ENCODE measurements around the gene LMO4. TPM values are rescaled to one million over a fixed set of nuclear protein-coding genes. Genes with fewer than 3 reads are reported as not detected.

LMO4 gene
- total RNA-seq, 1 experiment from 2014 or later: 88.9 TPM

DNA sequence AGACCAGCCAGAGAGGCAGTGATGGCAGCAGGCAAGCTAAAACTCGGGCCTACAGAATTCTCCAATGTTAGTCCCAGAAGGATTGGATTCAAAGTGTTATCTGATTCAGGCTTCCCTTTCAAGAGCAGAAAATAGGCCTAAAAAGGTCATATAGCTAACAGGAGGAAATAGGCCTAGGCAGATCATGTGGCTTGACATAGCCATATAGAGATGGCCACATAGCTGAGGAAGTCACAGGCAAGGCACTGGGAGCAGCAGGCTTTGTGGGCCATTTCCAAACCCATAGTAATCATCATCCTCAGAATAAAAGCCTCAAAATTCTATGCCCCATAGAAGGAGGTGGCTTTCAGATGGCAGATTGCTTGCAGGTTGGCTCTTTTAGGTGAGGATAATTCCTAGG, 29.0 kb upstream of the LMO4 start (continued):
- TF ChIP-seq RELA (CRISPR knock-in tag; IDR thresholded peaks at IDR 0.05; ENCODE audit: borderline replicate concordance): no peak
- TF ChIP-seq, protein P1, sequence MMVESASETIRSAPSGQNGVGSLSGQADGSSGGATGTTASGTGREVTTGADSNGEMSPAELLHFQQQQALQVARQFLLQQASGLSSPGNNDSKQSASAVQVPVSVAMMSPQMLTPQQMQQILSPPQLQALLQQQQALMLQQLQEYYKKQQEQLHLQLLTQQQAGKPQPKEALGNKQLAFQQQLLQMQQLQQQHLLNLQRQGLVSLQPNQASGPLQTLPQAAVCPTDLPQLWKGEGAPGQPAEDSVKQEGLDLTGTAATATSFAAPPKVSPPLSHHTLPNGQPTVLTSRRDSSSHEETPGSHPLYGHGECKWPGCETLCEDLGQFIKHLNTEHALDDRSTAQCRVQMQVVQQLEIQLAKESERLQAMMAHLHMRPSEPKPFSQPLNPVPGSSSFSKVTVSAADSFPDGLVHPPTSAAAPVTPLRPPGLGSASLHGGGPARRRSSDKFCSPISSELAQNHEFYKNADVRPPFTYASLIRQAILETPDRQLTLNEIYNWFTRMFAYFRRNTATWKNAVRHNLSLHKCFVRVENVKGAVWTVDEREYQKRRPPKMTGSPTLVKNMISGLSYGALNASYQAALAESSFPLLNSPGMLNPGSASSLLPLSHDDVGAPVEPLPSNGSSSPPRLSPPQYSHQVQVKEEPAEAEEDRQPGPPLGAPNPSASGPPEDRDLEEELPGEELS (CRISPR knock-in tag; IDR thresholded peaks at IDR 0.05): no peak
- TF ChIP-seq ZNF671 (CRISPR knock-in tag; IDR thresholded peaks at IDR 0.05): no peak
- TF ChIP-seq, protein P2, sequence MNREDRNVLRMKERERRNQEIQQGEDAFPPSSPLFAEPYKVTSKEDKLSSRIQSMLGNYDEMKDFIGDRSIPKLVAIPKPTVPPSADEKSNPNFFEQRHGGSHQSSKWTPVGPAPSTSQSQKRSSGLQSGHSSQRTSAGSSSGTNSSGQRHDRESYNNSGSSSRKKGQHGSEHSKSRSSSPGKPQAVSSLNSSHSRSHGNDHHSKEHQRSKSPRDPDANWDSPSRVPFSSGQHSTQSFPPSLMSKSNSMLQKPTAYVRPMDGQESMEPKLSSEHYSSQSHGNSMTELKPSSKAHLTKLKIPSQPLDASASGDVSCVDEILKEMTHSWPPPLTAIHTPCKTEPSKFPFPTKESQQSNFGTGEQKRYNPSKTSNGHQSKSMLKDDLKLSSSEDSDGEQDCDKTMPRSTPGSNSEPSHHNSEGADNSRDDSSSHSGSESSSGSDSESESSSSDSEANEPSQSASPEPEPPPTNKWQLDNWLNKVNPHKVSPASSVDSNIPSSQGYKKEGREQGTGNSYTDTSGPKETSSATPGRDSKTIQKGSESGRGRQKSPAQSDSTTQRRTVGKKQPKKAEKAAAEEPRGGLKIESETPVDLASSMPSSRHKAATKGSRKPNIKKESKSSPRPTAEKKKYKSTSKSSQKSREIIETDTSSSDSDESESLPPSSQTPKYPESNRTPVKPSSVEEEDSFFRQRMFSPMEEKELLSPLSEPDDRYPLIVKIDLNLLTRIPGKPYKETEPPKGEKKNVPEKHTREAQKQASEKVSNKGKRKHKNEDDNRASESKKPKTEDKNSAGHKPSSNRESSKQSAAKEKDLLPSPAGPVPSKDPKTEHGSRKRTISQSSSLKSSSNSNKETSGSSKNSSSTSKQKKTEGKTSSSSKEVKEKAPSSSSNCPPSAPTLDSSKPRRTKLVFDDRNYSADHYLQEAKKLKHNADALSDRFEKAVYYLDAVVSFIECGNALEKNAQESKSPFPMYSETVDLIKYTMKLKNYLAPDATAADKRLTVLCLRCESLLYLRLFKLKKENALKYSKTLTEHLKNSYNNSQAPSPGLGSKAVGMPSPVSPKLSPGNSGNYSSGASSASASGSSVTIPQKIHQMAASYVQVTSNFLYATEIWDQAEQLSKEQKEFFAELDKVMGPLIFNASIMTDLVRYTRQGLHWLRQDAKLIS (CRISPR knock-in tag; IDR thresholded peaks at IDR 0.05; ENCODE audit: borderline replicate concordance): no peak
- TF ChIP-seq, protein P3, sequence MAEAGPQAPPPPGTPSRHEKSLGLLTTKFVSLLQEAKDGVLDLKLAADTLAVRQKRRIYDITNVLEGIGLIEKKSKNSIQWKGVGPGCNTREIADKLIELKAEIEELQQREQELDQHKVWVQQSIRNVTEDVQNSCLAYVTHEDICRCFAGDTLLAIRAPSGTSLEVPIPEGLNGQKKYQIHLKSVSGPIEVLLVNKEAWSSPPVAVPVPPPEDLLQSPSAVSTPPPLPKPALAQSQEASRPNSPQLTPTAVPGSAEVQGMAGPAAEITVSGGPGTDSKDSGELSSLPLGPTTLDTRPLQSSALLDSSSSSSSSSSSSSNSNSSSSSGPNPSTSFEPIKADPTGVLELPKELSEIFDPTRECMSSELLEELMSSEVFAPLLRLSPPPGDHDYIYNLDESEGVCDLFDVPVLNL (CRISPR knock-in tag; IDR thresholded peaks at IDR 0.05; ENCODE audit: borderline replicate concordance, low read depth): no peak

DNA sequence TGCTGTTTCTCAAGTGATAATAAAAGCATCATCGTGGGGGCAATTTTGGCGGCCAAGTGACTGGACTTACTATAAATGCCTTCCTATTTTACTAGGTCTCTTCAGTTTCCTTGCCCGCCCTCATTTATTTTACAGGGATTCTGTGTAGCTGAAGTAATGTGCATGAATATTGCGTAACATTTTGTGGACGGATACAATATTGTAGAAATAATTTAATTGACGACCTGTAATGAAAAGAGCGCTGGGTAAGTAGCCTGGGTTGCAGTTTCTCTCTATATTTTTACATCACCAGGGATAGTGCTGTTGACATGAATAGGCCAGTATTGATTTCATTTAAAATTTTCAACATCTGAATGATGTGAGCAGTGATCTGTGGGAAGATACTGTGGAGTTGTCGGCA, 28.1 kb upstream of the LMO4 start:
- DNase-seq (ENCODE audit: low spot score) (no peak), ATAC-seq (no peak)
- TF ChIP-seq, protein P4, sequence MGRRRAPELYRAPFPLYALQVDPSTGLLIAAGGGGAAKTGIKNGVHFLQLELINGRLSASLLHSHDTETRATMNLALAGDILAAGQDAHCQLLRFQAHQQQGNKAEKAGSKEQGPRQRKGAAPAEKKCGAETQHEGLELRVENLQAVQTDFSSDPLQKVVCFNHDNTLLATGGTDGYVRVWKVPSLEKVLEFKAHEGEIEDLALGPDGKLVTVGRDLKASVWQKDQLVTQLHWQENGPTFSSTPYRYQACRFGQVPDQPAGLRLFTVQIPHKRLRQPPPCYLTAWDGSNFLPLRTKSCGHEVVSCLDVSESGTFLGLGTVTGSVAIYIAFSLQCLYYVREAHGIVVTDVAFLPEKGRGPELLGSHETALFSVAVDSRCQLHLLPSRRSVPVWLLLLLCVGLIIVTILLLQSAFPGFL (CRISPR knock-in tag; IDR thresholded peaks at IDR 0.05; ENCODE audit: borderline replicate concordance): no peak
- TF ChIP-seq, protein P5, sequence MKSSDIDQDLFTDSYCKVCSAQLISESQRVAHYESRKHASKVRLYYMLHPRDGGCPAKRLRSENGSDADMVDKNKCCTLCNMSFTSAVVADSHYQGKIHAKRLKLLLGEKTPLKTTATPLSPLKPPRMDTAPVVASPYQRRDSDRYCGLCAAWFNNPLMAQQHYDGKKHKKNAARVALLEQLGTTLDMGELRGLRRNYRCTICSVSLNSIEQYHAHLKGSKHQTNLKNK (CRISPR knock-in tag; IDR thresholded peaks at IDR 0.05): no peak
- TF ChIP-seq, protein P6, sequence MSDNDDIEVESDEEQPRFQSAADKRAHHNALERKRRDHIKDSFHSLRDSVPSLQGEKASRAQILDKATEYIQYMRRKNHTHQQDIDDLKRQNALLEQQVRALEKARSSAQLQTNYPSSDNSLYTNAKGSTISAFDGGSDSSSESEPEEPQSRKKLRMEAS (CRISPR knock-in tag; IDR thresholded peaks at IDR 0.05): no peak
- no peak for TF ChIP-seq GABPB1 (CRISPR knock-in tag; IDR thresholded peaks at IDR 0.05)
- no peak for TF ChIP-seq ATF1 (CRISPR knock-in tag; IDR thresholded peaks at IDR 0.05)
- no peak for TF ChIP-seq TEAD1 (CRISPR knock-in tag; IDR thresholded peaks at IDR 0.05)
- no peak for TF ChIP-seq SMAD3 (CRISPR knock-in tag; IDR thresholded peaks at IDR 0.05; ENCODE audit: borderline replicate concordance)
- TF ChIP-seq NR2C2 (CRISPR knock-in tag; IDR thresholded peaks at IDR 0.05): no peak
- TF ChIP-seq KAT7 (CRISPR knock-in tag; IDR thresholded peaks at IDR 0.05; ENCODE audit: borderline replicate concordance): no peak
- TF ChIP-seq ZNF219 (CRISPR knock-in tag; IDR thresholded peaks at IDR 0.05; ENCODE audit: borderline replicate concordance): no peak
- Mint-ChIP-seq H3K4me1 (peaks cover 10% of the 10 kb centered on the region), H3K27ac (no peak overlapping the region), H3K27me3 (ENCODE audit: low read depth) (no peaks in the 10 kb centered on the region; the same call in 1 of the 2 replicates), H3K4me3 (no peak overlapping the region), H3K36me3 (no peaks in the 10 kb centered on the region), H3K9me3 (peaks cover 11% of the 10 kb centered on the region)
- POLR2A ChIA-PET: no interaction called here
- CTCF ChIA-PET: no interaction called here

DNA sequence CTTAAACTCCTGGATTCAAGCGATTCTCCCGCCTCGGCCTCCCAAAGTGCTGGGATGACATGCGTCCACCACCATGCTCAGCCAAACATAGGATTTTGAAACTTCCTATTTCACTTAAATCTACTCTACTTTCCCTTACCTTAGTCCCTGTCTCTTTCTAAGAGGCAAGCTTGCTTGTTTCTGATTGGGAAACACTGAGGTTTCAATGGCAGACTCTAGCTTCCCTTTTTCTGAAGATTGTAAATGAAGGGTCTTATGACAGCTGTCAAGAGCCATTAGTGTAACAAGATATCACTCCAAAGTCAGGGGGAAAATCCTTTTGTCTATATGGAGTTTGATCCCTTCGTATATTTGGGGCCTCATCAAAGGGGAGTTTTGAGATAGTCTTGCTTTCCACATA, 23.5 kb upstream of the LMO4 start:
- peaks cover 26% of the 10 kb centered on the region for H3K4me1 Mint-ChIP-seq
- CTCF ChIA-PET: no interaction called here
- no peaks in the 10 kb centered on the region for H3K9me3 Mint-ChIP-seq
- no peak overlapping the region for H3K4me3 Mint-ChIP-seq
- DNase-seq (ENCODE audit: low spot score): no peak
- H3K27ac Mint-ChIP-seq: no peak overlapping the region
- POLR2A ChIA-PET: no interaction called here
- ATAC-seq: no peak
- no peaks in the 10 kb centered on the region; the same call in none of the 2 replicates for H3K27me3 Mint-ChIP-seq (ENCODE audit: low read depth)
- no peaks in the 10 kb centered on the region for H3K36me3 Mint-ChIP-seq
- TF ChIP-seq FOXJ3 (CRISPR knock-in tag; IDR thresholded peaks at IDR 0.05; ENCODE audit: borderline replicate concordance): no peak
- TF ChIP-seq, protein P7, sequence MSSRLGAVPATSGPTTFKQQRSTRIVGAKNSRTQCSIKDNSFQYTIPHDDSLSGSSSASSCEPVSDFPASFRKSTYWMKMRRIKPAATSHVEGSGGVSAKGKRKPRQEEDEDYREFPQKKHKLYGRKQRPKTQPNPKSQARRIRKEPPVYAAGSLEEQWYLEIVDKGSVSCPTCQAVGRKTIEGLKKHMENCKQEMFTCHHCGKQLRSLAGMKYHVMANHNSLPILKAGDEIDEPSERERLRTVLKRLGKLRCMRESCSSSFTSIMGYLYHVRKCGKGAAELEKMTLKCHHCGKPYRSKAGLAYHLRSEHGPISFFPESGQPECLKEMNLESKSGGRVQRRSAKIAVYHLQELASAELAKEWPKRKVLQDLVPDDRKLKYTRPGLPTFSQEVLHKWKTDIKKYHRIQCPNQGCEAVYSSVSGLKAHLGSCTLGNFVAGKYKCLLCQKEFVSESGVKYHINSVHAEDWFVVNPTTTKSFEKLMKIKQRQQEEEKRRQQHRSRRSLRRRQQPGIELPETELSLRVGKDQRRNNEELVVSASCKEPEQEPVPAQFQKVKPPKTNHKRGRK (CRISPR knock-in tag; IDR thresholded peaks at IDR 0.05; ENCODE audit: borderline replicate concordance): no peak
- no peak for TF ChIP-seq ELF4 (CRISPR knock-in tag; IDR thresholded peaks at IDR 0.05; ENCODE audit: low read depth)
- TF ChIP-seq, protein P8, sequence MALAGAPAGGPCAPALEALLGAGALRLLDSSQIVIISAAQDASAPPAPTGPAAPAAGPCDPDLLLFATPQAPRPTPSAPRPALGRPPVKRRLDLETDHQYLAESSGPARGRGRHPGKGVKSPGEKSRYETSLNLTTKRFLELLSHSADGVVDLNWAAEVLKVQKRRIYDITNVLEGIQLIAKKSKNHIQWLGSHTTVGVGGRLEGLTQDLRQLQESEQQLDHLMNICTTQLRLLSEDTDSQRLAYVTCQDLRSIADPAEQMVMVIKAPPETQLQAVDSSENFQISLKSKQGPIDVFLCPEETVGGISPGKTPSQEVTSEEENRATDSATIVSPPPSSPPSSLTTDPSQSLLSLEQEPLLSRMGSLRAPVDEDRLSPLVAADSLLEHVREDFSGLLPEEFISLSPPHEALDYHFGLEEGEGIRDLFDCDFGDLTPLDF (CRISPR knock-in tag; IDR thresholded peaks at IDR 0.05): no peak
- TF ChIP-seq, protein P9, sequence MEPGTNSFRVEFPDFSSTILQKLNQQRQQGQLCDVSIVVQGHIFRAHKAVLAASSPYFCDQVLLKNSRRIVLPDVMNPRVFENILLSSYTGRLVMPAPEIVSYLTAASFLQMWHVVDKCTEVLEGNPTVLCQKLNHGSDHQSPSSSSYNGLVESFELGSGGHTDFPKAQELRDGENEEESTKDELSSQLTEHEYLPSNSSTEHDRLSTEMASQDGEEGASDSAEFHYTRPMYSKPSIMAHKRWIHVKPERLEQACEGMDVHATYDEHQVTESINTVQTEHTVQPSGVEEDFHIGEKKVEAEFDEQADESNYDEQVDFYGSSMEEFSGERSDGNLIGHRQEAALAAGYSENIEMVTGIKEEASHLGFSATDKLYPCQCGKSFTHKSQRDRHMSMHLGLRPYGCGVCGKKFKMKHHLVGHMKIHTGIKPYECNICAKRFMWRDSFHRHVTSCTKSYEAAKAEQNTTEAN (CRISPR knock-in tag; IDR thresholded peaks at IDR 0.05): no peak
- no peak for TF ChIP-seq GTF2I (CRISPR knock-in tag; conservative IDR thresholded peaks at IDR 0.05)

Measured in WTC11 (cell line).